Esophagus muscularis mucosa (tissue), 3 donors: Measurements from ENCODE around the gene PAWR.

Experiments used
- POLR2A ChIP-seq: fragments of 450-650 bp; IDR thresholded peaks from one replicate; pipeline ENCODE4 v1.6.1; 2017; ENCODE audit warnings: antibody characterized with exemption, moderate library complexity, mild to moderate bottlenecking, low read depth
- POLR2AphosphoS5 ChIP-seq, 2 donors: sonication (generic); formaldehyde crosslinking; IDR thresholded peaks; one replicate each; pipeline ENCODE4 v1.6.1; 2017; ENCODE audit warnings: antibody characterized with exemption in 2 of 2
- TF ChIP-seq, protein P1 (sequence below), 3 experiments: fragments of 200-600 bp in 2 of 3; fragments of 450-650 bp in 1 of 3; sonication (generic) in 2 of 3; IDR thresholded peaks; one replicate each; pipeline ENCODE4 v1.5.1; 2017 to 2019; ENCODE audit warnings: antibody characterized with exemption in 3 of 3, mild to moderate bottlenecking in 2 of 3, moderate library complexity in 1 of 3

DNA sequence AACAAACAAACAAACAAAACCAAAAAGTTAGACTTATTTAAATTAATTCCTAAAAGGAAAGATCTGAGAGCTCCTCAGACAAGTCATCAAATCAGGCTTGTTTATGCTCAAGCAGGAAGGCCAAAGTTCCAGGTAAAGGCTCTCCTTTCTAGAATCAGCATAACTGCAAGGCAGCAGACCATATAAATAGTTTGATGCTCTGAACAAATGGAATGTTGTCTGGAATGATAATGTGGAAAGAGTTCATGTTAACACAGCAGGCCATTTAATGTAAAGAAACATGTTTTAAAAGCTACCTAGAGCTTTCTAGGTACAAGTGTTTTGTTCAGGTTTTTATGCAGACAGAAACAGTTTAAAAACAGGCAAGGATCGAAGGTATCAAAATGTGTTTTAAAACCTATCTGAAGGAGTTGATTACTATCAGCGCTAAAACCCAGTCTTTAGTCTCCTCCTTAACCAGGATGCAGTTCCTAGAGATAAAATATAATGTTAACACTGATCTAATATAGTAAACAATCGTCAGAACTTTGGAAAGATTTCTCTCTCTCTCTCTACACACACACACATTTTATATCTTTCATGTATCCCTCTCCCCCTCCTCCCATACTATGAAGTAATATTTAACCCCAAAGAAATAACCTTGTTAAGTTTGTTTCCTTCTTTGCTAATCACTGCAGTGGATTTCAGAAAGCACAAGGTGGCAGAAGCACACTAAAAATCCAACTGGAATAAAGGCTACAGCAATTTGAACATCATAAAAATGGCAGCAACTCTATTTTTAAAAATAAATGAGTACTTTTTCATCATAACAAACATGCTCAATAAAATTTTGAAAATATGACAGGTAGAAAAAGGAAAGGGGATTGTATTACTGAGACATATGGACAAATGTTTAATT, 135.5 kb downstream of the PAWR start:
- TF ChIP-seq, protein P1, sequence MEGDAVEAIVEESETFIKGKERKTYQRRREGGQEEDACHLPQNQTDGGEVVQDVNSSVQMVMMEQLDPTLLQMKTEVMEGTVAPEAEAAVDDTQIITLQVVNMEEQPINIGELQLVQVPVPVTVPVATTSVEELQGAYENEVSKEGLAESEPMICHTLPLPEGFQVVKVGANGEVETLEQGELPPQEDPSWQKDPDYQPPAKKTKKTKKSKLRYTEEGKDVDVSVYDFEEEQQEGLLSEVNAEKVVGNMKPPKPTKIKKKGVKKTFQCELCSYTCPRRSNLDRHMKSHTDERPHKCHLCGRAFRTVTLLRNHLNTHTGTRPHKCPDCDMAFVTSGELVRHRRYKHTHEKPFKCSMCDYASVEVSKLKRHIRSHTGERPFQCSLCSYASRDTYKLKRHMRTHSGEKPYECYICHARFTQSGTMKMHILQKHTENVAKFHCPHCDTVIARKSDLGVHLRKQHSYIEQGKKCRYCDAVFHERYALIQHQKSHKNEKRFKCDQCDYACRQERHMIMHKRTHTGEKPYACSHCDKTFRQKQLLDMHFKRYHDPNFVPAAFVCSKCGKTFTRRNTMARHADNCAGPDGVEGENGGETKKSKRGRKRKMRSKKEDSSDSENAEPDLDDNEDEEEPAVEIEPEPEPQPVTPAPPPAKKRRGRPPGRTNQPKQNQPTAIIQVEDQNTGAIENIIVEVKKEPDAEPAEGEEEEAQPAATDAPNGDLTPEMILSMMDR (IDR thresholded peaks at IDR 0.05) = peak; percentile 47 to 59 (median 52)
- TF ChIP-seq POLR2A (no peak), POLR2AphosphoS5 (IDR thresholded peaks at IDR 0.05) (no peak)
